Astrocyte of the cerebellum (primary cell): ENCODE measurements around the gene MUS81.

Experiments used
- DNase-seq: peaks from one replicate; pipeline ENCODE4 v3.0.0-alpha.2; 2011; ENCODE audit warnings: low read depth
- H3K4me3 ChIP-seq: 2 replicates; pipeline ENCODE4 v1.5.1; 2011; ENCODE audit warnings: mild to moderate bottlenecking, low read depth, low read length, moderate library complexity
- in situ Hi-C: cut with HindIII; loops from 2 replicates; pipeline ENCODE4 v1.10.0; 2017; ENCODE audit warnings: low sequenced_read_pairs
- TF ChIP-seq, protein P1 (sequence below): IDR thresholded peaks from 2 replicates; pipeline ENCODE4 v1.5.1; 2012; ENCODE audit warnings: low read length, low read depth, moderate library complexity, mild to moderate bottlenecking; ENCODE audit errors: missing control alignments

MUS81 gene

GRCh38 chr11:65860278-65861164, at the start of gene MUS81:
Gene MUS81, plus strand, starts transcription at chr11:65860433. Its CDS starts 321 bp downstream, at chr11:65860754.
- in situ Hi-C loops: no loop called here
- TF ChIP-seq, protein P1, sequence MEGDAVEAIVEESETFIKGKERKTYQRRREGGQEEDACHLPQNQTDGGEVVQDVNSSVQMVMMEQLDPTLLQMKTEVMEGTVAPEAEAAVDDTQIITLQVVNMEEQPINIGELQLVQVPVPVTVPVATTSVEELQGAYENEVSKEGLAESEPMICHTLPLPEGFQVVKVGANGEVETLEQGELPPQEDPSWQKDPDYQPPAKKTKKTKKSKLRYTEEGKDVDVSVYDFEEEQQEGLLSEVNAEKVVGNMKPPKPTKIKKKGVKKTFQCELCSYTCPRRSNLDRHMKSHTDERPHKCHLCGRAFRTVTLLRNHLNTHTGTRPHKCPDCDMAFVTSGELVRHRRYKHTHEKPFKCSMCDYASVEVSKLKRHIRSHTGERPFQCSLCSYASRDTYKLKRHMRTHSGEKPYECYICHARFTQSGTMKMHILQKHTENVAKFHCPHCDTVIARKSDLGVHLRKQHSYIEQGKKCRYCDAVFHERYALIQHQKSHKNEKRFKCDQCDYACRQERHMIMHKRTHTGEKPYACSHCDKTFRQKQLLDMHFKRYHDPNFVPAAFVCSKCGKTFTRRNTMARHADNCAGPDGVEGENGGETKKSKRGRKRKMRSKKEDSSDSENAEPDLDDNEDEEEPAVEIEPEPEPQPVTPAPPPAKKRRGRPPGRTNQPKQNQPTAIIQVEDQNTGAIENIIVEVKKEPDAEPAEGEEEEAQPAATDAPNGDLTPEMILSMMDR: peak; percentile 91
- peak; percentile 97 for DNase-seq
- peak within 1 kb of the TSS; percentile 96 for H3K4me3 ChIP-seq

- in situ Hi-C loops: no loop called here
- no peak overlapping the region for H3K4me3 ChIP-seq
- no peak for DNase-seq
- TF ChIP-seq, protein P1: no peak
These were observed 48.3 kb upstream of the MUS81 start for GRCh38 chr11:65811764-65812475.

DNA sequence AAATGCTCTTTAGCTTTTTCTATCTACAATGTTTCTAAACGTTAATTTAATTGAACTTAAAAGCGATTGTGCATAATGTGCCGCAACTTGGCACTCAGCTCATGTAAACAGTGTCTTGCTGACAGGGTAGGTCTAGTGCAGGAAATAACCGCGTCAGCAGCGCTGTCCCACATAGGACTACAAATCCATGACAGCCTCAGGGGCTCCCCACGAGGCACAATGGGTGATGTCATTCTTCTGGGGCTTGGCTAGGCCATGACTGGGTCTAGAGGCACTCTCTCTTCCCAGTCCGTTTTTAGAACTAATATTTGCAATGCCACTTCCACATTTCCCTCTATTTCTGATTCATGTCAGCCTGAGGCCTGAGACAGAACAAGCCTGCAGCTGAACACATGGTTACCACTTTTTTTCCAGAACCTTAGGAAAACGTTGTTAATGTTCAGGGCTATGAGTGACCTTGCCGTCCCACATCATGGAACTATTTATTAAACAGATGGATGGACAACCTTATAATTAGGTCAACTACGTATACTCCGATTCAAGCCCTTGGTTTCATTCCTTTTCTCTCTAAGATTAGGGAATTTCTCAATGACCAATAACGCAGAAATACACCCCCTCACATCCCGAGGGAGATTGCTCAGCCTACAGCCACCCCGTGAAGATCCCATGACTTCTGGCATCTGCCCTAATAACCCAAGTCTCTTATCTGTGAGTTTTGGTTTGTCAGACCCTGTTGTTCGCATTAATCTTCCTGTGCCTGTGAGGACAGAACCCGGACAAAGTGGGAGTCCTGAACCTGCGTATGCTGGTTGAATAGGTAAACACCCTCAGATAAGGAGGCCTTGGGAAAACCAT, 45.9 kb upstream of the MUS81 start:
- TF ChIP-seq, protein P1: no peak
- in situ Hi-C loops: no loop called here
- H3K4me3 ChIP-seq: no peak overlapping the region
- DNase-seq: no peak

DNA sequence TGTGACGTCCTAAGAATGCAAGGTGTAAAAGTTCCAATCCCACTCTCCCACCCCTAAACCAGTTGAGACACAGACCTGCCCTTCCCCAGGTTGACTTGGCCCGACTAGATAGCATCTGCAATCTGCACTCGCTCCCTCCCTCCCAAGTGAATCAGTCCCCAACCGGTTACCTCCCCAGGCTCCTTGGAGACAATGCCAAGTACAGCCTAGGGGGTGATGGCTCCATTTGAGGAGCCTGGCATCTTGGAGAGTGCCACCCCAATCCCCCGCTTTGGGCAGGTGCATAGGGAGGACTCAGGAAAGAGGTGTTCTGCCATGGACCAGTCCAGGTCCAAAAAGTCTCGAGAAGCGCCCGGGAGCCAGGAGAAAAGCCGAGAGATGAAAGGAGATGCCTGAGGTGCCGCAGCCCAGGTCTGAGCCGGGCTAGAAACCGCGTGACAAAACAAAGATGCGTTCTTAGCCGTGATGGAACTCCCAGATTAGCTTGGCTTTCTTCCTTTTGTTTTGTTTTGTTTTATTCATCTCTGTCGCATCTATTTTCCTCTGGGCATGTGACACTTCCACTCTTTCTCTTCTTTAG, 45.2 kb upstream of the MUS81 start:
- in situ Hi-C loops: no loop called here
- no peak overlapping the region for H3K4me3 ChIP-seq
- TF ChIP-seq, protein P1: no peak
- no peak for DNase-seq

GRCh38 chr11:65816696-65817095, 43.5 kb upstream of the MUS81 start:
- no peak for DNase-seq
- TF ChIP-seq, protein P1: no peak
- H3K4me3 ChIP-seq: no peak overlapping the region
- in situ Hi-C loops: no loop called here

DNA sequence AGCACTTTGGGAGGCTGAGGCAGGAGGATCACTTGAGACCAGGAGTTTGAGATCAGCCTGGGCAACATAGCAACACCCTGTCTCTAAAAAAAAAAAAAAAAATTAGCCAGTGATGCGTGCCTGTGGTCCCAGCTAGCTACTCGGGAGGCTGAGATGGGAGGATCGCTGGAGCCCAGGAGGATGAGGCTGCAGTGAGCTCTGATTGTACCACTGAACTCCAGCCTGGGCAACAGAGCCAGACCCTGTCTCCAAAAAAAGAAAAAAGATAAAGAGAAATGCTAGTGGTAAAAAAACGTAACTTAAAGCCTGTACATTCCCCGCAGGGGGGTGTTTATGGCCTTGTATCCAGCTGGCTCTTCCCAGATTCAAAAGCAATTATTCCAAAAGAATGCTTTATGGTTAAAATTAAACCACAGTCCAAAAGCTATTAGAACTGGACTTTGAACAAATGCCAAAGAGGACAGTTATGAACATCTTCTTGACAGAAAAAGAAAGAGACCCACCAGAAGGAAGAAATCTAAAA, 42.9 kb upstream of the MUS81 start:
- peak; percentile 16 for DNase-seq
- in situ Hi-C loops: no loop called here
- H3K4me3 ChIP-seq: peak overlapping the region; percentile 49
- TF ChIP-seq, protein P1: no peak
